Anterior cingulate cortex (tissue), 58 donors: ENCODE measurements around the gene MDM4.
"Not testable (repeated sequence)": the region's sequence is repeated elsewhere in the genome, so short reads cannot be mapped to it uniquely, and the experiment has no call there.

ENCODE experiments used
- DNase-seq, 58 donors: peaks; one replicate each; lab custom pipeline; 2025; lab: John Stamatoyannopoulos, UW

MDM4 gene

DNA sequence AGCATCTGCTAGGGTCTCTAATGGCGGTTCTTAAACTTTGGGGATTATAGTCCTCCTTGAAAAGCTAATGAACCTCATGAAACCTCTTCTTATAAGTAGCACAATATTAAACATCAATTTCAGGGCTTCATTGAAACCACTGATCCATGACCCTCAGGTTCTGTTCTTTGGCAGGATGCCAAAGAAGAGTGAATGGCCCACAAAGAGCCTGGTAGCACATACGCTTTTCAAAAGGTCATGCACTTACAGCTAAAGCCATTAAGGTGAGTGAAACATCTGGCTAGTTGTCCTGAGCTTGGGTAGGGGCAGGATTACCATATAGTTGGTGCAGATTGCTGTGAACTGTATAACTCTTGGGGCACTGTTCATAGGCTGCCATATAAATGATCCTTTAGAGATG is 42.3 kb downstream of the MDM4 start:
- DNase-seq = no peak

DNA sequence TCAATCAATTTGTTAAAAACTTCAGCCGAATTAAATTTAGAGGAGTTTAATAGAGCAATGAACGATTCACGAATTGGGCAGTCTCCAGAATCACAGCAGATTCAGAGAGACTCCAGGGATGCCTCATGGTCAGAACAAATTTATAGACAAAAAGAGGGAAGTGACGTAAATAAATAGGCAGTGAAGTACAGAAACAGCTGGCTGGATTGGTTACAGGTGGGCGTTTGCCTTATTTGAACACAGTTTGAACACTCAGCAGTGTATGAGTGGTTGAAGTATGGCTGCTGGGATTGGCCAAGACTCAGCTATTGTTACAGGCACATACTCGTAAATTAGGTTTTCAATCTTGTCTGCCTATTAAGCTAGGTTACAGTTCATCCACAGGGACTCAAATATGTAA is 43.8 kb downstream of the MDM4 start:
- not testable (repeated sequence) for DNase-seq

DNA sequence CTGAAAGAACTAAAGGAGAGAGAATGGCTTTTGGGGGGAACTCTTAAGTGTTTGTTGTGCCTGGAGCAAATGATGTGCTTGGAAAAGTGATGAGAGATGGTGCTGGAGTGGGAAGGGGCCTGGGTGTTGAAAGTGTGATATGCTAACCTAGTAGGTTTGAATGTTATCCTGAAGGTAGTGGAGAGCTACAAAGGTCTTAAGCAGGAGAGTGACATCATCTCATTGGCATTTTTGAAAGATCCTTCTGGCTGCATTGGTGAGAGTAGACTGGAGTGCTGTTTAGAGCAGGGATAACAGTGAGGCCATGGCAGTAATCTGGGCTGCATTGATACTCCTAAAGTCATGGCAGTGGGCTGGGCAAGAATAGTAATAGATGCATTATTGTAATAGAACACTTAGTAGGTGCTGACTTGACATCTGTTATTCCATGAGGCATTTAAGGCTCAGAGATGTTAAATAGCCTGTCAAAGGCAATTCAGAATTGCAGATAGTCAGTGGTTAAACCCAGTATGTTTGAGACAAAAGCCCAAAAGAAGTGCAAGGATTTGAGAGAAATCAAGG is 44.5 kb downstream of the MDM4 start:
- no peak for DNase-seq

DNA sequence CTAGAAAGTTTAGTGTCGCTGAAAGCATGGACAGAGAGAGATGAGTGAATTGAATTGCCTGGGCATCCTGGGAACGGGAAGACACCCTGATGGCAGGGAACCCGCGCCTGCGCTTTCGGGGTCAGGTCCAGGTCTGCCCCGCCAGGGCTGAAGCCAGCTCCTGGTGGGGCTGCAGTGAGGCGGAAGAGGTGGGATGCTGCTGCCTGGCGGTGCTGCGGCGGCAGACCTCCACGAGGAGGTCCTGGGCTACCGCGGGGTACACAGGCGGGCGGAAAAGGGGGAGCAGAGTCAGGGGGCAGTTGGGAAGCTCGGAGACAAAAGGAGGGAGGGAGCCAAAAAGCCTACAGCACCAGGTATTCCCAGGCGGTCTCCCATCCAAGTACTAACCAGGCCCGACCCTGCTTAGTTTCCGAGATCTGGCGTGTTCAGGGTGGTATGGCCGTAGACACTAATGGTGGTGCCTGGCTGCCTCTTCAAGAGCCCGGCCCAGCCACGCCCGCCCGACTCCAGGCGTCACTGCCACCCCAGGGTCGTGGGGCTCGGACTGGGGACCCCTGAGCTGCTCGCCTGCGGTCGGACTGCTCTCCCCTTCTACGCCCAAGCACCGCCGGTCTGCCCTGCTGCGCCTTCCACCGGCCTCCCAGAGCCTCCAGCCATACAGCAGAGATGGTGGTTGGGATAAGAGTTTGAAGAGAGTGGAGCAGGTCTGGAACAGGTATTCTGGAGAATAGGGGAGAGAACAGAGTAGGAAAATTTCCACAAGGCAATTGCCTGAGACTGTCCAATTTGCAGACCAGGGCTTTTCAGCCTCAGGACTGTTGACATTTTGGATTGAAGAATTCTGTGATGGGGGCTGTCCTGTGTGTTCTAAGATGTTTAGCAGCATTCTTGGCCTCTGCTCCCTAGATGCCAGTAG is 46.1 kb downstream of the MDM4 start:
- no peak for DNase-seq

DNA sequence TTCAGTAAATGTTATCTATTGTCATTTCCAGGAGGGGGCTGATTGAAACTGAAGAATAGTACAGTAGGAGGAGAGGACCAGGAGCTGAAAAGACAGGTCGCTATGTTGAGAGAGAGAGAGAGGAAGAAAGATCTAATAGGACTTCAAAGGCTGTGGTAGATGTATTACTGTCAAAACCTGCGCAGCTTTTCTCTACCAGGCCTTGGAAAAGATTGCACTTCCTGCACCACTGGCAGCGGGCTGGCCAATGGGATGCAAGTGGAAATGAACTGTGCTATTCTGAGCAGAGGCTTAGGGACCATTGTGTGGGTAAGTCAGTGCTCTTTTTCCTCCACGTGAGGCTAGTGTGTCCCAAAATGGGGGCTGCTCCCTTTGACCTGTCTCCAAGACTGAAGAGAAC is 47.1 kb downstream of the MDM4 start:
- DNase-seq = no peak

DNA sequence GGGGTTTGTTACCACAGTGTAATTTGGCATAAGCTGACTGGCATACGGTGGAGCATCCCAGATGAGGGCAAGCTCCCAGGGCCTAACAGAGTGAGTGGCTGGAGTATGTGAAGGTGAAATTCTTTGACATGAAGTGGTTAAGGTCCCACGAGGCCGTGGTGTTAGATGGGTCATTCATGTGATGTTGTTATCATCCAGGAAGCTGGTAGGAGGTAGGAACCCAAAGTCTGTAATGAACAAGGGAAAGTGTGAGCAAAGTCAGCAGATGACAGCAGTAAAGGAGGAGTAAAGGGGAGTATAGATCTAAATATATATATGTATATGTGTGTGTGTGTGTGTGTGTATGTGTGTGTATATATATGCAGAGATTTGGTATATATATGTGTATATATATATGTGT is 47.6 kb downstream of the MDM4 start:
- DNase-seq = no peak

DNA sequence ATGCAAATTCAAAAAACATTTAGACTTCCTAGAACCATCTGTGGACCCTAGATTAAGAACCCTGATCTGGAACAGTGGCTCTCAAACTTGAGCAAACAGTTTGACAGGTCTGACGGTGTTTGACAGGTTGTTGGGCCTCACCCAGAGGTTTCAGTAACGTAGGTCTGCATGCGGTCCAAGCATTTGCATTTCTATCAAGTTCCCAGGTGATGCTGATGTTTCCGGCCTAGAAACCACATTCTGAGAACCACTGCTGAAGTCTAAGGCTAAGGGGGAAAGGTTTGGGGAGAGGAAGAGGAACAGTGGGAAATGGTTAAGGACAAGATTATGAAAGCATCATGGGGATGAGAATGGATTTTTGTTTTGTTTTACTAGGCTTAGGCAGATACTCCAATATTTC is 48.6 kb downstream of the MDM4 start:
- no peak for DNase-seq

DNA sequence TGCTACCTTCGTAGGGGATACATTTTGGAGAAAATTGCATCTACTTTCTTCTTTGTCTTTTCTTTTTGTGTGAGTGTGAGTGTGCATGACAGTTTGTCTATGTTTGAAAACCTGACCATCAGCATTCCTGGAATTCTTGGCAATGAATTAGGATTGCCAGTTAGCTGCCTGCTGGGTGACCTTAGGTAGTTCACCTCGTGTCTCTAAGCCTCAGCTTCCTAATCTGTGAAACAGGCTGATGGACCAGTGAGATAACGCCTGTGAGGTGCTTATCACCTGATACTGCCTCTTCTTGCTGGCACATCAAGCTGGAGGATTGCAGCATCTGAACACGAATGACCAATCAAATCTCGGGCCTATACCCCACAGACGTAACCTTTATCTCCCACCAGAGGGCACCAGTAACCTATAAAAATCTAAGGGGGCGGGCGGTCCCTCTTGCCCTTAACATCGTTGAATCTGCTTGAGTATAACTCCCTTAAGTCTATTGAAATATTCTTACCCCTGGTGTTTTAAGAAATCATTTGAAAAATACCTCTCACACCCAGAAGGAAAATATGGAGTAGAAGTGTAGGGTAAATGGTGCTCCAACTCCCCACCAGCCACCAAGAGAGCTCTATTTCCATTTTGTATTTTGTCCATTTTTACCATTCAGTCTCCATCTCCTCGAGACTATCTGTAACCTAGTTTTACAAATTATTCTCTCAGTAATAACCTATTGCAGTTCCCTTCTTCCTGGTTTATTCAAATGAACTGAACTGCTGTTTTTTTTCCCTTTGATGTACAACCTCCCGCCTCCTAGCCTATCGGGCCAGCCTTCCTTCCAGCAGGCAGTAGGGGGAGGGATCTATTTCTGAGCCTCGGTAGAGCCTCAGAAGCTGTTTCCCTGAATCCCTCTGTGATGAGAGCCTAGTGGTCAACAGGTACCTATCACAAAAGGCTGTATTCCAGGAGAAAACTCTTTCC is 49.7 kb downstream of the MDM4 start:
- peak in 41 of 58 donors; percentile 10 to 81 (median 34) for DNase-seq

DNA sequence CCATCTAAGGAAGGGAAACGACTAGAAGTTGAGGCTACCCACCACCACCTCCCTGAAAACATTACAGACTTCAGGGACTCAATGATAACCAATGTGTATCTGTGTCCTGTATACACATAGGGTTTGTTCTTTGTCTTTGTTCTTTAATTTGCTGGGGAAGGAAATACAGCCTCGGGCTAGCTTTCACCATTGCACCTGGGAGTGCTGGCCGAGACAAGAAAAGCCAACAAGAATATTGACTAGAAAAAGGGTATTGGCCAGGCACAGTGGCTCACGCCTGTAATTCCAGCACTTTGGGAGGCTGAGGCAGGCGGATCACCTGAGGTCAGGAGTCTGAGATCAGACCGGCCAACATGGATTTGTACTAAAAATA is 50.4 kb downstream of the MDM4 start:
- DNase-seq = no peak

DNA sequence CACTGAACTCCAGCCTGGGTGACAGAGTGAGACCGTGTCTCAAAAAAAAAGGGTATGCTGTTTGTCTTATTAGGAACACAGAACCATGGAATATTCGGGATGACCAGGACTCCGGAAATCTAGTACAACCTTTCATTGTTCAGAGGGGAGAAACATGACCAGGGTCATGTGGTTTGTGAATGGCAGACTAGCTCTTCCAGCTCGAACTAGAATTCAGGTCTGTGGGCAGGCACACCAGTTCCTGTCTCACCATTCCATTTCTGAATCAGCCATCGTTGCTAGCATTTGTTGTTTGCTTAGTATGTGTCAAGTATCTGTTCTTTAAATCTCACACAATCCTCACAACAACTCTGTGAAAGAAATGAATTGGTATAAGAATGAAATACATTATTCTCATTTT is 50.9 kb downstream of the MDM4 start:
- DNase-seq = no peak

DNA sequence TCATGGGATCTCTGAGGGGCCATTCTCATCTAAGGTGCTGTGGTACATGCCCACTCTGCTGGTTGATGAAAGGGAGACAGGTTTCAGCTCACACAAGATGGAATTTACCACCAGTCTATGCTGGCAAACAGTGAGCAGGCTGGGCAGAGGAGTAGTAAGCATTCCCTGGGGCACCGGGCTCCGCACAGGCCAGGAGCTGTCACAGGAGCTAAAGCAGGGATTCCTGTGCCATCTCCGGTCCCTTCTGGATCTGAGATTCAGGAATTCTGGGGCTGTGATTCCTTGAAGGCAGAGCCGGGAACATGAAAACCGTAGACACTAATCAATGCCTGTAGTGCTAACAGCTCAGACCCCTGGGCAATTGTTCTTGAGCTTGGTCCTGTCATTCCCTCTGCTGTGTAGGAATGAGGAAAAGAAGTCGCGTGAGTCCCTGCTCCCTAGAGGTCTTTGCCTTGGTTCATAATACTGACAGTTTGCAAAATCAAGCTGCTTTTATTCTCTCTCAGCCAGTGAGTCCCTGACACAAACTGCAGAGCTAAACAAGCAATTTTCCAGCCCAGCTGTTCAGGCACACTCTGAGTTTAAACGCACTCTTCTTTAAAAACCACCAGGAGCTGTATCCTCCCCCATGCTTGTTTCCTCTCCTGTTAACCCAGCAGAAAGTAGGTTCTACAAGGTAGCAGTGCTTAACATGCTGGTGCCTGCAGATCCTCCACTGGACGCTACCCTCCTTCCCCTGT is 52.5 kb downstream of the MDM4 start:
- peak in 4 of 58 donors; percentile 8 to 34 (median 15) for DNase-seq

DNA sequence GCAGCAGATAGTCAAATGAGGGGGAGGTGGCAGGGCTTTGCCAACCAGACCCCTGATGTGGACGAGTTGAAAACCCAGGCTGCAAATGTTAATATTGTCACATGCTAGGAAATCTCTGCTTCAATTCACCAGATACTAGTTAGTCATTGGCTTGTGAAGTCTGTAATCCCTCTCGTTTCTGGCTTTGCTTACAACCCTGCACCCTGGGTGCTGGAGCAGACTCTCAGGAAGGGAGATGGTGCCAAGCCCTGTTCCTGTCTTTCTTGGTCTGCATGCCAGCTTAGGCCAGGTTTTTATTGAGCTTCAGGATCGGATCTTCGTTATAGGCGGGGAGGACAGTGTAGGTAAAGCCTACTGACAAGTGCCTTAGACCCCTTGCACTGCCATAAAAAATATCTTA is 53.3 kb downstream of the MDM4 start:
- DNase-seq = no peak

DNA sequence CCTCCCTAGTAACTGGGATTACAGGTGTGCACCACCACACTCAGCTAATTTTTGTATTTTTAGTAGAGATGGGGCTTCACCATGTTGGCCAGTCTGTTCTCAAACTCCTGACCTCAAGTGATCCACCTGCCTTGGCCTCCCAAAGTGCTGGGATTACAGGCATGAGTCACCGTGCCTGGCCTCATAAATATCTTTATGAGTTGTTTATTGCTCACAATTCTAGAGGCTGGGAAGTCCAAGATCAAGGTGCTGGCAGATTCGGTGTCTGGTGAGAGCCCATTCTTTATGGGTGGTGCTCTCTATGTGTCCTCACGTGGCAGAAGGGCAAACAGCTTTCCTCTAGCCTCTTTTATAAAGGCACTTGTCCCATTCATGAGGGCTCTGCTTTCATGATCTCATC is 53.8 kb downstream of the MDM4 start:
- DNase-seq = not testable (repeated sequence)

DNA sequence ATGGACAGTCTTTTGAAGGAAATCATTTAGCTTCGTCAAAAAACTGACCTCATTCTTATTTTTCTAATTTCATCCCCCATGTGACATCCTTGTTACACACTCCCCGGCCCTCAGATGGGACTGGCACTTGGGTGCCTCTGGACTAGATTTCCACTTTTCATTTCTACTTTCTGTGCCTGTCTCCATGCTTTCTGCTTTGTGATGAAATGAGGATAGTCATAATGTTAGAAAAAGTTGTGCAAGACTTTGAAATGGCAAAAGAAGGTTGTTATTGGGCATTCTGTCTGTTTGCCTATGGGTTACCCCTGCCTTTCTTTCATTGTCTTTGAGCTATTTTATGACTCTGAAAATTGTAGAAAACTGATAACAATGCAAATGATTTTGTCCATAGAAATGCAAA is 54.9 kb downstream of the MDM4 start:
- DNase-seq = no peak

DNA sequence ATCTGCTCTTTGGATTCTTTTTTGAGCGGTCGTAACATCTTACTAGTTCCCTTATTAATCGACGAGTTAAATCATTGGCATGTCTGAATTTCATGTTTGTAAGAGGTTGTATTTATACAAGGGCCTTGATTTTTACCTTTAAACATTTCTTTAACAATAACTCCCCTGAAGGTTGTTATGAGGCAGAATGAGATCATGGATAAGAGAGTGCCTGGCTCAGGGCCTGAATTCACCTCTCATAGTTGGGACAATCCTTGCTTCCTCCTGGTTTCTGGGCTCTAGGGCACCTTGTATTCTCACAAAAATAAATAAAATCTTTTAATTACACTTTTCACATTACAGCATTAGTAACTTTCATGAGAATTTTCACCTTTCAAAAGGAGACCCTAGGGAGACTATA is 55.4 kb downstream of the MDM4 start:
- no peak for DNase-seq

DNA sequence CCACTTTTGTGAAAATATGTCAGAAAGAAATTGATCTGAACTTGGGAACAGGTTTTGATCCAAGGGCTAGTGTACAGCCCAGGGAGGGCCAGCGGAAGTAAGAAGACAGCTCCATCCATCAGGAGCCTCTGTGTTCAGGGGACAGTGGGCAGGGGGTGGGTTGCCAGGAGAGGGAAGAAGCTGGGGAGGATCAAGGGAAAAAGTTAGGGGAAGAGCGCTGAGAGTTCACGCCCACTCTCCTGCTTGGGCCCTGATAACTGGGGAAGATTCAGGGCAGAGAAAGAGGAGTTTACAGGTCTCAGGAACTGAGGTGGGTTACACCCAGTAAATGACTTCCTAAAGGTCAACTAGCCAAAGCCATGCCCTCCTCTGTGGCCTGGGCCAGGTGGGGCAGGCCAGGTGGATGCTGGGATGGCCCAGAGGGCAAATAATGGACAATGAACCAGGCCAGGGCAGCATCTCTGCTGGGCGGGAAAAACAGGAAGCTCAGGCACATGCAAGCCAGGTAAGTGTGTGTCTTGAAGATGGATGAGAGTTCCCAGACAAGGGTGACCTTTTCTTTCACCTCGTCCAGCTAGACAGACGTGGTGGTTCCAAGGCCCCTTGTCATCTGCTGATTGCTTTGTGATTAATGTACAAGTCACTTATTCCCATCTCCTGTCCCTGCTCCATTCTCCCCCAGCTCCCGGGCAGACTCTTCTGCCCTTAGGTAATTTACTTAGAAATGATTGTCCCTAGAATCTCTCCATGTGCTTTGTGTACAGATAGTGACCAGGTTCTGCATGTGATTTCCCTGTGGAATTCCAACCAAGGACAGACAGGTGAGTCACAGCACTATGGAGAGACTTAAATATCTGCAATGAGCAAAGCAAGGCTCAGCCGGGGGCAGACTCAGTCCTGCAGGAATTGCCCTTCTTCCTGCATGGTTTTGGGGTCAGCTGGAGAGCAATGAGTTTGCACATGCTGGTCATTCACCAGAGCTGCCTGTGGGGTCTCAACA is 57.0 kb downstream of the MDM4 start:
- no peak for DNase-seq

DNA sequence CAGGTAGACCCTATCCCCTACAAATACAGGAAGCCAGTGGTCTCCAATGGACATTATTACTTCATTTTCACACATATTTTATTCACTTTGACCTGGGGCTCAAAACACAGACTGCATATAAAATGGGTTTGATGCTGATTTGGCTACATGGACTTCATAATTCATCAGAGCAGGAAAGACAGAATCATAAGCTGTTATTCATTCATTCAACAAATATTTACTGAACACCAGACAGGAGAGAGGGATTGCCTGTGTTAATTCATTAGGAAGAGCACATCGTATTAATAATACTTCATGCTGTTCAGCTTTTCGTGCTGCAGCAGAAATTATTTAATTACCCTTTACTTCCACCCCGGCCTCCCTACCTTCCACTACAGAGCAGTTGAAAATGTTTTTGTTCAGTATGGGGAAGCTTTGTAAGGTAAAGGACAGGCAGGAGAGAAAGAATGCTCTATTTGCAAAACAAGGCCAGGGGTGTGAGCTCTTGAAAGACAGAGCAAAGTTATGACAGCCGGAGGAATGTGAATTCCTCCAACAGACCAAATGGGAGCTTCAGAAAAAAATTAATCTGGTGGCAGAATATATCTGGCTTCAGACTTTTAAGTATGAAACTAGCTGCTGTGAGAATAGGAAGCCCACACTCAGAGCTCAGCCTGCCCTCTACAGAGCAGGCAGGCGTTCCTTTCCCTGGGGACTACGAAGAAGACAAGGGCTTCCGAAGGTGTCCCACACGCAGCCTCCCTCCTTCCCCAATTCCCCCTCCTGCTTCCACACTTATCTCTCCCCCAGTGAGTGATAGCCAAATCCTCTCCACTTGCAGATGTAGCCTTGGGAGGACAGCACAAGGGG is 58.0 kb downstream of the MDM4 start:
- no peak for DNase-seq

DNA sequence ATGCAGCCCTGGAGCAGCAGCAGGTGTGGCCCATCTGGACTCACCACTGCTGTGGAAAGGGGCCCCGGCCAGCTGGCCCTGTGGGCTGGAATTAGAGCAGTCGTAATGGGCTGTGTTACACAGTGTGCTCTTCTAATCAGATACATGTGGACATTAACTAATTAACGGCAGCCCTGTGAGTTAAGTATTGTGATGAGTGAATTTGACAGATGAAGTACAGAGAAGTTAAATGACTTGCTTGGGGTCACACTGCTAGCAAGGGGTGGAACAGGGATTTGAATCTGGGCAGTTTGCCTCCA is 58.6 kb downstream of the MDM4 start:
- DNase-seq = no peak
